Activated T-cell treated with anti-CD3 and anti-CD28 coated beads, Interleukin-2, amount 50 U/mL, for 72 hours (primary cell): ENCODE results near the gene SLC23A2. TPM values are rescaled to one million over a fixed set of nuclear protein-coding genes. Genes with fewer than 3 reads are reported as not detected.
A peak's percentile ranks its signal among the peaks of the same experiment; 100 is the strongest.

Source experiments
- ATAC-seq, 2 donors: fragments of 150-1000 bp; cut with Tn5 transposase; replicated peaks in 1 of 2; 2 replicates each; pipeline ENCODE4 v1.10.0; 2021; ENCODE audit warnings: moderate library complexity in 2 of 2, mild to moderate bottlenecking in 1 of 2
- DNase-seq, 2 donors: peaks; one replicate each; pipeline ENCODE4 v3.0.0; 2021 to 2022; ENCODE audit warnings: mixed read lengths in 1 of 2
- H3K27ac Mint-ChIP-seq: one replicate; pipeline ENCODE4 v1.8.0; 2022; ENCODE audit warnings: mild to moderate bottlenecking, moderate library complexity, mixed read lengths
- H3K27me3 Mint-ChIP-seq: one replicate; pipeline ENCODE4 v1.8.0; 2022; ENCODE audit warnings: low read depth, mixed read lengths
- H3K36me3 Mint-ChIP-seq, 2 donors: one replicate each; pipeline ENCODE4 v1.8.0; 2022; ENCODE audit warnings: mixed read lengths in 2 of 2, mild to moderate bottlenecking in 1 of 2; ENCODE audit not compliant: insufficient read depth in 2 of 2
- H3K4me1 Mint-ChIP-seq: one replicate; pipeline ENCODE4 v1.8.0; 2022; ENCODE audit warnings: low read depth, mixed read lengths
- H3K4me3 Mint-ChIP-seq, 2 donors: one replicate each; pipeline ENCODE4 v1.8.0; 2022; ENCODE audit warnings: mild to moderate bottlenecking in 2 of 2, mixed read lengths in 2 of 2, moderate library complexity in 2 of 2
- H3K9me3 Mint-ChIP-seq, 2 donors: one replicate each; pipeline ENCODE4 v1.8.0; 2022; ENCODE audit warnings: mixed read lengths in 2 of 2
- total RNA-seq, 2 donors: library from RNA; stranded (reverse); gene quantifications; one replicate each; pipeline ENCODE4 v1.2.3, GENCODE V29; 2022

The SLC23A2 gene
- total RNA-seq, 2 donors from 2014 or later, result 21.4 to 22.2 TPM

DNA sequence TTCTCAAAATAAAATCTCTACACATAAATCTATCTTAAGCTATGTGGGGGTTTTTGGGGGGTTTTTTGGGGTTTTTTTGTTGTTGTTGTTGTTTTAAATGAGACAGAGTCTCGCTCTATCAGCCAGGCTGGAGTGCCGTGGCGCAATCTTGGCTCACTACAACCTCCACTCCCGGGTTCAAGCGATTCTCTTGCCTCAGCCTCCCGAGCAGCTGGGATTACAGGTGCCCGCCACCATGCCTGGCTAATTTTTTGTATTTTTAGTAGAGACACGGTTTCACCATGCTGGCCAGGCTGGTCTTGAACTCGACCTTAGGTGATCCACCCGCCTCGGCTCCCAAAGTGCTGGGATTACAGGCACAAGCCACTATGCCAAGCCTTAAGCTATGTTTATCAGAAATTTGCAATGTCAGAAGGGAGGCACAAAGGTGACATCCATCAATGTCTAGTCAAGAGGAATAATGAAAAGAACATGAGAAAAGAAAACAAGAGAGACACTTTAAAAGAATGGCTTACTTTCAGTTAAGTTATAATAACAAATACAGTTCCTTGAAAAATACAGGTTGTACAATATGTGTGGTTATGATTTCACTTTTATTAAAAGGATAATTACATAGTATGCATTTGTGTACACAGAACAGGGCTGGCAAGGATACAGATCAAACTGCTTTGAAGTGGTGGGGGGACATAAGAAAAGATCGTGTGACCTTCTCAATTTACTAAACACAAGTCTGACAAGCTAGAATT is 28.6 kb downstream of the SLC23A2 start:
- Mint-ChIP-seq H3K27ac (peak overlapping the region; percentile 82), H3K27me3 (no peaks in the 10 kb centered on the region), H3K4me1 (peaks cover 33% of the 10 kb centered on the region), H3K36me3 (peaks cover 6 to 12% of the 10 kb centered on the region in 2 donors), H3K4me3 (peak overlapping the region; percentile 68 to 86), H3K9me3 (no peaks in the 10 kb centered on the region)
- no peak for ATAC-seq
- DNase-seq, result no peak

DNA sequence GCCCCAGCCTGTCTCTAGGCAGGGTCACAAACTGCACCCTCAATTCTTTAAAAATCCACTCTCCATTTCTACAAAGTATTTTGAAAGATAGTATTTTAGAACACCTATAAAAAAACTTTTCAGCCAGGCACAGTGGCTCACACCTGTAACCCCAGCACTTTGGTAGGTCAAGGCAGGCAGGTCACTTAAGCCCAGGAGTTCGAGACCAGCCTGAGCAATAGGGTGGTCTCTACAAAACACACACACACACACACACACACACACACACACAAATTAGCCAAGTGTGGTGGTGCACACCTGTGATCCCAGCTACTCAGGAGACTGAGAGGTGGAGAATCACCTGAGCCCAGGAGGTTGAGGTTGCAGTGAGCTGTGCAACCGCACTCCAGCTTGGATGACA is 30.2 kb downstream of the SLC23A2 start:
- Mint-ChIP-seq H3K27me3 (no peaks in the 10 kb centered on the region), H3K4me1 (peaks cover 32% of the 10 kb centered on the region), H3K36me3 (peaks cover 6 to 12% of the 10 kb centered on the region in 2 donors), H3K9me3 (no peaks in the 10 kb centered on the region), H3K27ac (no peak overlapping the region), H3K4me3 (no peak overlapping the region)
- ATAC-seq, result no peak
- no peak for DNase-seq

DNA sequence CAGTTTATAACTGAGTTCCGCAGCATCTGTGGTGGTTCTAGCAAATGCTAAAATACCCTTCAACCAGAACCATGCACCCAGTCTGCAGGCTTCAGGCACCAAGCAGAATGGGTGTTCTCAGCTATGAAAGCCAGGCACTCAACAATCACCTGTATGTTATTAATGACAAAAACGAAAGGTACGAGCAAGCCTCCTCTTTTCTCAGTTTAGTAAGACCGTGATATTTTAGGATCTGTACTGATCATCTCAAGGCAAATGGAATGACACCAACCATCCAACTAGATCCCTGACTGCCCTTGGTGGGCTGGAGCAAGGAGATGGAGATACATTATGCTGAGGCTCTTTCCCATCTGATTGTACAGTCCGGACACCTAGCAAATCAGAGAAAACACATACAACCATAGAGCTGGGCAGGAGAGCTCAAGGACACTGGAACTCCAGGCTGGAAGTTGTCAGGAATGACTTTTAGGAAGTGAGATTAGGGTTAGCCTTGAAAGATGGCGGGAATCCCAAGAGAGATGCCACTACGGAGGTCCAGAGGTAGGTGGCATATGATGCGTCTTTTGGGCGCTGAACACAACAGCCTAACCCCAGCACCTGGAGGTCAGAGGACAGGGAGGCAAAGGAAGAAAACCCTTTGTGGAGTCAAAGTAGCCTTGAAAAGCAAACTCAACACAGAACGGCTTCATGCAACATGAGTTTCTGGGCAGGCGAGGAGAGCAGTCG is 33.4 kb downstream of the SLC23A2 start:
- ATAC-seq (no peak), DNase-seq (no peak)
- Mint-ChIP-seq H3K27me3 (no peaks in the 10 kb centered on the region), H3K9me3 (no peaks in the 10 kb centered on the region), H3K4me1 (peaks cover 5% of the 10 kb centered on the region), H3K4me3 (no peak overlapping the region), H3K36me3 (peaks cover 6 to 12% of the 10 kb centered on the region in 2 donors), H3K27ac (peak overlapping the region; percentile 9)

DNA sequence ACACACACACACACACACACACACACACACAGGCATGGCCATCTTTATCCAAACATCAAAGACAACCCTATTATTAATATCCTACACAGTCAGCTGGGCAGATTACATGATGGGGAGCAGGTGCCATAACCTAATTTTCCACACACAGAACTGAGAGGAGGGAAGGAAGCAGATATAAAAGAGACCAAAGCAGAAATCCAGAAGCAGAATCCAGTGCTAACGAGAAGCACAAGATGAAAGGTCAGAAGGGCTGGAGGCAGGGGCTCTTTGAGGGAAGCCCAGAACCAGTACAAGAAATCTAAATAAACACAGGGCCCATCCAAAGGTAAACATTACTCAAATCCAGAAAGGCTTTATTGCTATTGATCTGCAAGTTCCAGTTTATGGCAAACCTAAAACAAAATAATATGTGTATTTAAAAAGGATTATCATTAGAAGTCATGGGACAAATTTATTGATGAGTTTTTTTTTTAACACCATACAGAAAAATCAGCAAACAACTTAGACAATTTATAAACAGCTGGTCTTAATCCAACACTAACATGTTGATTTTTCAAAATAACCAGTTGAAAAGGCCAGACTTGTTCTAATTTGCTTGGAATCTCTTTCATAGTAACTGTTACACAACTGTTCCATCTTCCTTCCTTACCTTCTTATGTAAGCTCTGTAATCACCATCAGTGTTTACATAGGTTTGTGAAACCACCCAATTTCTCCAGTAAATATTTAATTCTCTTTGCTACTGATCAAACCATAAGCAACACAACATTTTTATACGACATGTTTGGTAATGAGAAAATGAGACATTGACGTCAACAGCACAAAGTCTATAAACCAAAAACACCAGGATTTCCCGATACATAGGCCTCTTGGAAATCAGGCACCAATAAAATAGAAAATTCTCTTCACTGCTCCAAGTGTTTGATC is 34.2 kb downstream of the SLC23A2 start:
- peaks cover 0 to 3% of the 10 kb centered on the region in 2 donors for H3K9me3 Mint-ChIP-seq
- peaks cover 5% of the 10 kb centered on the region for H3K4me1 Mint-ChIP-seq
- H3K4me3 Mint-ChIP-seq, result no peak overlapping the region
- DNase-seq, result no peak
- ATAC-seq, result no peak
- H3K36me3 Mint-ChIP-seq, result peaks cover 8 to 16% of the 10 kb centered on the region in 2 donors
- H3K27me3 Mint-ChIP-seq, result no peaks in the 10 kb centered on the region
- H3K27ac Mint-ChIP-seq, result peak overlapping the region; percentile 7

DNA sequence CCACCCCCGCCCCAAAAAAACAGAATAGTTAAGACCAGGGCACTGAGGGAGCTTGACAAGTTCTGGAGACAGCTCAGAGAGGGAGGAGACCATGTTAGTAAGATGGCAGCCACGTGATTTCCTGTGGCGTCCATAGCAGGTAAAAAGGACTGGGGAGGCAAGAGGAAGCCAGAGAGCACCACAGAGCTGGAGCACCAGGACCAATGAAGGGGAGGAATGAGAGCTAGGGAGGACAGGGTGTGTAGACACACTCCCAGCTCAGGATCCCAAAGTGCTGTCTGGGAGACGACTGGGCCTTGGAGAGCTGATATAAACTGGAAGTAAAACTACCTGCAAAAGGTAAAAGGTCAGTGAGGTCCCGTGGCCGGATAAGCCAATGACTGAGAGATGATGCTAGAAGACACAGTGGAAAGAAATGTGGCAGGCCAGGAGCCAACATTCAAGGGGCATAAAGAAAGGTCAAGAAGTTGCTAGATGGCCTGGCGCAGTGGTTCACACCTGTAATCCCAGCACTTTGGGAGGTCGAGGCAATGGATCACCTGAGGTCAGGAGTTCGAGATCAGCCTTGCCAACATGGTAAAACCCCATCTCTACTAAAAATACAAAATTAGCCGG is 39.0 kb downstream of the SLC23A2 start:
- H3K27ac Mint-ChIP-seq, result peak overlapping the region; percentile 83
- peaks cover 3 to 6% of the 10 kb centered on the region in 2 donors for H3K36me3 Mint-ChIP-seq
- peak; percentile 81 to 89 for ATAC-seq
- peak; percentile 32 to 45 for DNase-seq
- H3K4me3 Mint-ChIP-seq, result peak overlapping the region; percentile 60 to 66
- H3K27me3 Mint-ChIP-seq, result no peaks in the 10 kb centered on the region
- H3K4me1 Mint-ChIP-seq, result peaks cover 19% of the 10 kb centered on the region
- peaks cover 0 to 3% of the 10 kb centered on the region in 2 donors for H3K9me3 Mint-ChIP-seq

DNA sequence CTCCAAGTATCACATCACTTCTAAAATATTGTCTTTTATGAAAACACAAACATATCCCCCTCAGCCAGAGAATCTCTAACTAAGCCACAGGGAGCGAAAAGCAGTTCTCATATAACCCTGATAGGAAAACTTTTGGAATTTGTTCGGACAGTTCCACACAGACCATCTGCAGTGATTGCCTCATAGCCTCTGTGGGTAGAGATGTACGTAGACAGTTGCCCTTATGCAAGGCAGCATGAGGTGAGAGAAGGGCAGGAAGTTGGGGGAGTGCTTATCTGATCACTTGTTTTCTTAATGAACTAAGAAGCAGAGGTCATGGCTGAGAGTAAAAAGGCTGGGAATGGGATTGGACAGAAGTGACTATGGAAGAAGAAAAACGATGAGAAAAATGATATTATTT is 39.6 kb downstream of the SLC23A2 start:
- Mint-ChIP-seq H3K27ac (peak overlapping the region; percentile 83), H3K4me1 (peaks cover 19% of the 10 kb centered on the region), H3K27me3 (no peaks in the 10 kb centered on the region), H3K4me3 (peak overlapping the region; percentile 60 to 66), H3K9me3 (peaks cover 0 to 3% of the 10 kb centered on the region in 2 donors), H3K36me3 (peaks cover 3 to 6% of the 10 kb centered on the region in 2 donors)
- DNase-seq, result peak; percentile 16 to 33
- ATAC-seq, result peak; percentile 85 to 91

DNA sequence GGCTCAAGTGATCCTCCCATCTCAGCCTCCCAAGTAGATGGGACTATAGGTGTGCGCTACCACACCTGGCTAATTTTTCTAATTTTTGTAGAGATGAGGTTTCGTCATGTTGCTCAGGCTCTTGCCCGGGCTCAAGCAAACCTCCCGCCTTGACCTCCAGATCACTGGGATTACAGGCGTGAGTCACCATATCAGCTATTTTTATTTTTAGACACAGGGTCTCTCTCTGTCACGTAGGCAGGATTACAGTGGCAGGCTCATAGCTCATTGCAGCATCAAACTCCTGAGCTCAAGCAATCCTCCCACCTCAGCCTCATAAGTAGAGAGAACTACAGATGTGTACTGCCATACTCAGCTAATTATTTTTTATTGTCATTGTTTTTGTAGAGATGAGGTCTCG is 41.7 kb downstream of the SLC23A2 start:
- no peak overlapping the region for H3K4me3 Mint-ChIP-seq
- H3K4me1 Mint-ChIP-seq, result peaks cover 29% of the 10 kb centered on the region
- H3K9me3 Mint-ChIP-seq, result peaks cover 0 to 3% of the 10 kb centered on the region in 2 donors
- ATAC-seq, result no peak
- H3K27ac Mint-ChIP-seq, result no peak overlapping the region
- H3K27me3 Mint-ChIP-seq, result no peaks in the 10 kb centered on the region
- no peak for DNase-seq
- H3K36me3 Mint-ChIP-seq, result peaks cover 3 to 6% of the 10 kb centered on the region in 2 donors

DNA sequence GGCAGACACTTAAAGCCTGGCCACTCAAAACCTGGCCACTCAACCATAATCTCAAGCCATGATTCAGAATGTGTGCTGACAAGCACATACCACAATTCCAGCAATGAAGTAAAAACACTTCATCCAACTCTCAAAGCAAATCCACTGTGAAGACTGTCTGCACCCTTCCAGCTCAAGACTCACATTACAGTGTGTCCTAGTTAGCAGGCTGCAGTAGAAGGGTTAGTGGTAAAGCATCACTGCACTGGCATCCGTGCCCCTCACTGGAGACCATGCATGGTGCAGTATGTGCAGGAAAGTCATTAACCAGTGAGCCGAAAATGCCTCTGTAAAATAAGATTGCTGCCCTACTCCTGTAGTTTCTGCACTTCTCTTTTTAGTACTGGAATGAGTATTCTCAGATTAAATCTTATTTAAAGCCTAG is 43.4 kb downstream of the SLC23A2 start:
- H3K4me1 Mint-ChIP-seq, result peaks cover 29% of the 10 kb centered on the region
- DNase-seq, result no peak
- peaks cover 0 to 3% of the 10 kb centered on the region in 2 donors for H3K9me3 Mint-ChIP-seq
- no peak overlapping the region for H3K27ac Mint-ChIP-seq
- no peak overlapping the region for H3K4me3 Mint-ChIP-seq
- no peaks in the 10 kb centered on the region for H3K27me3 Mint-ChIP-seq
- peak in 1 of 2 donors; percentile 15 for ATAC-seq
- H3K36me3 Mint-ChIP-seq, result peaks cover 3 to 6% of the 10 kb centered on the region in 2 donors

DNA sequence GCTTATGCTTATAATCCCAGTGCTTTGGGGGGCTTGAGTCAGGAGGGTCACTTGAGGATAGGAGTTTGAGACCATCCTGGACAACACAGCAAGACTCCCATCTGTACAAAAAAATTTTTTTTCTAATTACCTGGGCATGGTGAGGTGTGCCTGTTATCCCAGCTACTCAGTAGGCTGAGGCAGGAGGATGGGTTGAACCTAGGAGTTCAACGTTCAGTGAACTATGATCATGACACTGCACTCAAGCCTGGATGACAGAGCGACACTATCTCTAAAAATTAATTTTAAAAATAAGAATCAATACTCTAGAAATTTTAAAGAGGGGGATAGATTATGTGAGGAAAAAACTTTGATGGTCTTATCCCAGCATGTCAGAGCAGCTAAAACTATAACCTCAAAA is 44.1 kb downstream of the SLC23A2 start:
- H3K4me3 Mint-ChIP-seq, result no peak overlapping the region
- peaks cover 24% of the 10 kb centered on the region for H3K4me1 Mint-ChIP-seq
- H3K9me3 Mint-ChIP-seq, result peaks cover 0 to 1% of the 10 kb centered on the region in 2 donors
- H3K27ac Mint-ChIP-seq, result no peak overlapping the region
- peaks cover 2 to 4% of the 10 kb centered on the region in 2 donors for H3K36me3 Mint-ChIP-seq
- no peak for ATAC-seq
- no peaks in the 10 kb centered on the region for H3K27me3 Mint-ChIP-seq
- DNase-seq, result no peak

DNA sequence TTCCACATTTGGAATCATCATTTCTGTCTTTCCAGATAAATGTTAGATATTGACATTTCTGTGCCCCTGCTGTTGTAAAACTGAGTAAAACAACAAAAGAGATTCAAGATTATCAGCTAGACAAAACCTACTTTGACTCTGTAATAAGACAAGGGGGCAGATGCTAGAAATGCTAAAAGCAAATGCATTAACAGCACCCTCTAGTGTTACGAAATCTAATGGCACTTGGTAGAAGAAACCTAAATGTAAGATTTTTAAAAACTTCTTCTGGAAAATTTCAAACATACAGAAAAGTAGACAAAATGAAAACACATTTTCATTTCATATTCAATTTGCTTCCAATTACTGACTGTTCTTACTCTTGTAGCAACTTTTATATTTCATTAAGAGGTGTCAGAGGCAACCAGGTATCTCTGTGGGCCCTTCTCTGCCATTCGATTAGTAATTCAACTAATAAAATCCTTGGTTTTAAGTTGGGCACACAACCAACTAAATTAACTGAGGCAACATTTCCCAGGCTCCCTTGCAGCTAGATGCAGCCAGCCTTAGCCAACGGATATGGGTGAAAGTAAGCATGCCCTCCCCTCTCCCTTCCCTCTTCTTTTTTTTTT is 45.0 kb downstream of the SLC23A2 start:
- Mint-ChIP-seq H3K27ac (no peak overlapping the region), H3K27me3 (no peaks in the 10 kb centered on the region), H3K4me3 (no peak overlapping the region), H3K36me3 (peaks cover 3 to 4% of the 10 kb centered on the region in 2 donors), H3K4me1 (peaks cover 15% of the 10 kb centered on the region), H3K9me3 (no peaks in the 10 kb centered on the region)
- ATAC-seq (peak; percentile 53 to 55), DNase-seq (peak in 1 of 2 donors; percentile 16)

DNA sequence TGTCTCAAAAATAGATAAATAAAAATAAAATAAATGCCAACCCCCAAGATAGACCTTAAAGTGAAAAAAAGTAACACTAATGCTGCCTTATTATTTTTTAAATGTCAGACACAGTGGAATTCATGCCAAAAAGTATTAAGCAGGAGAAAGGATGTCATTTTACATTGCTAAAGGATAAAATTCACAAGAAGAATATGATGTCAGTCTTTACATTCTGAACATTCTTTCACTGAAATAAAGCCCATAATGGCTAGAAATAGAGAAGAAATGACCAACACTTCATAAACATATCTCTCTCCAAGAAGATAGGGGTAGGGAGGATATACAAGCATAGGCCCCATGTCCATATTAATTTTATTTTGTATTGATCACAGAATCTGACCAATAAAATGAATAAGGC is 47.4 kb downstream of the SLC23A2 start:
- no peak overlapping the region for H3K4me3 Mint-ChIP-seq
- DNase-seq (no peak), ATAC-seq (no peak)
- H3K27me3 Mint-ChIP-seq, result no peaks in the 10 kb centered on the region
- no peak overlapping the region for H3K27ac Mint-ChIP-seq
- H3K4me1 Mint-ChIP-seq, result peaks cover 30% of the 10 kb centered on the region
- H3K9me3 Mint-ChIP-seq, result no peaks in the 10 kb centered on the region
- H3K36me3 Mint-ChIP-seq, result peaks cover 3 to 4% of the 10 kb centered on the region in 2 donors

DNA sequence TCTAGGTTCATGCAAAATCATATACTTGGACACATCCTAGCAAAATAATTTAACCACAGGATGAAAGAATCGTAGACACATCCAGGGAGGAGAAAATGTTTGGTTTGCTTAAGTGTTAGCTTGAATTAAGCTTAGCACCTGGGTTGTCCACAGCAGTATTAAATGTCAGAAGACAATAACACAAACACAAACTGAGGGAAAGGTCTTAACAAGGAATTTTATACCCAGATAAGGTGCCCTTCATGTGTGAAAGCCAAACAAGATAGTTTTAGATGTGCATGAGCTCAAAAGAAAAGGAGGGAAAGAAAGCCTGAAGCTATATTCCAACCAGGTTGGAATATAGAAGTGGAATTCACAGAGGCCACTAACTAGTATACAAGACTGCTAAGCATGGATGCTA is 49.1 kb downstream of the SLC23A2 start:
- peaks cover 39% of the 10 kb centered on the region for H3K4me1 Mint-ChIP-seq
- no peaks in the 10 kb centered on the region for H3K9me3 Mint-ChIP-seq
- no peak for ATAC-seq

More for the DNA sequence above, 49.1 kb downstream of the SLC23A2 start:
- no peaks in the 10 kb centered on the region for H3K27me3 Mint-ChIP-seq
- no peak for DNase-seq
- peaks cover 3 to 6% of the 10 kb centered on the region in 2 donors for H3K36me3 Mint-ChIP-seq
- H3K27ac Mint-ChIP-seq, result no peak overlapping the region
- H3K4me3 Mint-ChIP-seq, result no peak overlapping the region
